Measurements from ENCODE around the gene ELFN2.

Gene ELFN2

GRCh38 chr22:37426706-37427134, 559 bp downstream of the ELFN2 start:
- DNase-seq, result no peak

- DNase-seq, result no peak
Measured at GRCh38 chr22:37425800-37426705, 1.2 kb downstream of the ELFN2 start.

GRCh38 chr22:37425369-37425768, 1.9 kb downstream of the ELFN2 start:
- no peak for DNase-seq

- DNase-seq, result no peak
Measured at GRCh38 chr22:37423283-37423682, 4.0 kb downstream of the ELFN2 start.

- no peak for DNase-seq
Measured at GRCh38 chr22:37421468-37421877, 5.8 kb downstream of the ELFN2 start.

- DNase-seq, result peak; percentile 69 to 76
Measured at GRCh38 chr22:37420686-37421467, 6.4 kb downstream of the ELFN2 start.

GRCh38 chr22:37419969-37420685, 7.2 kb downstream of the ELFN2 start:
- DNase-seq, result no peak

- no peak for DNase-seq
Measured at GRCh38 chr22:37419370-37419968, 7.8 kb downstream of the ELFN2 start.

- DNase-seq, result no peak
Measured at GRCh38 chr22:37418627-37419369, 8.5 kb downstream of the ELFN2 start.

GRCh38 chr22:37417677-37418348, 9.5 kb downstream of the ELFN2 start:
- DNase-seq, result no peak

- no peak for DNase-seq
Measured at GRCh38 chr22:37417264-37417663, 10.0 kb downstream of the ELFN2 start.

- peak; percentile 28 to 37 for DNase-seq
Measured at GRCh38 chr22:37416827-37417226, 10.5 kb downstream of the ELFN2 start.

GRCh38 chr22:37416389-37416788, 10.9 kb downstream of the ELFN2 start:
- DNase-seq, result peak; percentile 32 to 40

GRCh38 chr22:37415210-37415609, 12.1 kb downstream of the ELFN2 start:
- DNase-seq, result no peak

- DNase-seq, result no peak
Measured at GRCh38 chr22:37414288-37414687, 13.0 kb downstream of the ELFN2 start.

GRCh38 chr22:37413546-37413945, 13.7 kb downstream of the ELFN2 start:
- DNase-seq, result no peak

- no peak for DNase-seq
Measured at GRCh38 chr22:37412495-37413250, 14.6 kb downstream of the ELFN2 start.

- DNase-seq, result no peak
Measured at GRCh38 chr22:37411655-37412054, 15.6 kb downstream of the ELFN2 start.

- DNase-seq, result peak in 1 of 2 donors; percentile 44
Measured at GRCh38 chr22:37410174-37411055, 16.9 kb downstream of the ELFN2 start.

Measured in inflammatory macrophage treated with lipopolysaccharide for 1 hour (primary cell).